GM12872 (cell line): ENCODE measurements around the gene SLC6A6.
A peak's percentile ranks its signal among the peaks of the same experiment; 100 is the strongest.

Source experiments
- CTCF ChIP-seq: IDR thresholded peaks from 3 replicates; pipeline ENCODE4 v1.5.1; 2011; ENCODE audit warnings: low read depth, mild to moderate bottlenecking, low read length, moderate library complexity; ENCODE audit not compliant: insufficient read depth

Gene SLC6A6

DNA sequence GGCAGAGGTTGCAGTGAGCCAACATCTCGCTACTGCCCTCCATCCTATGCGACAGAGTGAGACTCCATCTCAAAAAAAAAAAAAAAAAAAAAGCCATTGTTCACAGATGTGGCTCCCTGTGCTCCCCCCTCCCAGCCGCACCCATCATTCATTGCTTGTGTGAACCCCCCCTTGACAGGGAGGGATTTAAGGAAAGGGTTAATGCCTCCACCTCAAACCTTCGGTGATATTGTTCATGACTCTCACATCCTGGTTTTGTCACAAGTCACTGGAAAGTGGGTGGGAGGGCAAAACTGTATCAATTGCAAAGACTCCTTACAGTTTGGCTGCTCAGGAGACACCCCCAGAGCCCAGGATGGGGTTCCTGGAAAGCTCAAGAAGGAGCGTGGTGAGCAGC is 7.7 kb downstream of the SLC6A6 start:
- no peak for TF ChIP-seq CTCF

DNA sequence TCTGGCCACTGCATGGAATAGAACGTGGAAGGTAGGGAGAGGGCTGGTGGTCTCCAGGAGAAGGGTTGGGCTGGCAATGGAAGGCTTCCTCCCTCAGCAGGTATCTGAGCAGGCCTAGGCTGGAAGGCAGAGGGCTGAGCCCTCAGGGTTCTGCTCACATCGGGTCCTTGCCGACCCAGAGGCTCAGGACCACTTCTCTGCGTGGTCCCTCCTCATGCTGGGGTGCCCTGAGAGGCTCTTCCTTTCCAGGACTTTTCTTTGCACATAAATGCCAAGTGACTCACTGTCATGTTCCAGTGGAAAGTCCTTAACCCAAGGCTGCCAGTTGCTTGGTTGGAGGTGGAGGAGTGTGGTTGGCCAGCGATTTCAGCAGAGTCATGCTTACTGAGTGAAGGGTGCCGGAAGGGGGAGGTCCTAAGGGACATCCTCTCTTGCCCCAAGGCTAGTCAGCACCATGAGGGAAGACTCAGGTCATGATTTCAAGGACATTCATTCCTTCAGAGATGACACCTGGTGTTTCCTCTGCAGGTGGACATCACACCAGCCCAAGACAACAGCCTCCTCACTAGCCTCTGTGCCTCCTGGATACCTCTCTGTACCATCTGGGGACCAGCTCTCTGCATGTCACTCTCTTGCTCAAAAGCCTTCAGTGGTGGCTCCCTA is 8.2 kb downstream of the SLC6A6 start:
- TF ChIP-seq CTCF = no peak

DNA sequence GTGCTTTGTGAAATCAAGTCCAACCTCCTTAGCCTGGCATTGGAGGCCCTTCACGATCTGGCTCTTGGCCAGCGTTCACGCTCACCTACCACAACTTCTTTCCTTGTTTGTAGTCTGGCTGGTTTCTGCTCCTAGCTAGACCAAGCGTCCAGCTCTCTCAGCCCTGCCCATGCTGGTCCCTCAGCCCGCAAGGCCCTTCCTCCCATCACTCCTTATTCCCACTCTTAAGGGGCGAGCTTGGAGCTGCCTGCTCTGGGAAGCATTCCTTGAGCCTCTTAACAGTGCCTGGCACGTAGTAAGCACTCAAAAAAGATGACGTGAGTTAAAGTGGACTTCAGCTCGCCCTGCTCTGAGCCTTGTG is 8.7 kb downstream of the SLC6A6 start:
- no peak for TF ChIP-seq CTCF

DNA sequence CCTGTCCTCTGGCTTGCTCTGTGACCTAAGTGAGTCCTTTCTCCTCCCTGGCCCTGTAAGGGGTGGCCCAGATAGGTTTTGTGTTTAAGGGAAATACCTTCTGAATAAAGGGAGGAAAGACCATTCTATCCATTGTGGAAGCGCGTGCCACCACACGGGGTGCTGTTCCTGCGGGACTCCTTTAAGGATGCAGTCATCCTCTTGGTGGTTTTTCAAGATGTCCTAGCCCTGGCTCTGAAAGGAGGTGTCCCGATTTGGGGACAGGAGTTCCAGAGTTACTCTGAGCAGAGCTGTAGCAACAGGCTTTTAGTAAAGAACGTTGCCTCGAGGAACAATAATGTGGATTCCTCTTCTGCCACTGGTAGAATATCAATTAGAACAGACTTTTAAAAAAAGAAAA is 9.6 kb downstream of the SLC6A6 start:
- TF ChIP-seq CTCF = 0 out of 3 replicates have a peak, but pooled peaks have one; percentile 14

DNA sequence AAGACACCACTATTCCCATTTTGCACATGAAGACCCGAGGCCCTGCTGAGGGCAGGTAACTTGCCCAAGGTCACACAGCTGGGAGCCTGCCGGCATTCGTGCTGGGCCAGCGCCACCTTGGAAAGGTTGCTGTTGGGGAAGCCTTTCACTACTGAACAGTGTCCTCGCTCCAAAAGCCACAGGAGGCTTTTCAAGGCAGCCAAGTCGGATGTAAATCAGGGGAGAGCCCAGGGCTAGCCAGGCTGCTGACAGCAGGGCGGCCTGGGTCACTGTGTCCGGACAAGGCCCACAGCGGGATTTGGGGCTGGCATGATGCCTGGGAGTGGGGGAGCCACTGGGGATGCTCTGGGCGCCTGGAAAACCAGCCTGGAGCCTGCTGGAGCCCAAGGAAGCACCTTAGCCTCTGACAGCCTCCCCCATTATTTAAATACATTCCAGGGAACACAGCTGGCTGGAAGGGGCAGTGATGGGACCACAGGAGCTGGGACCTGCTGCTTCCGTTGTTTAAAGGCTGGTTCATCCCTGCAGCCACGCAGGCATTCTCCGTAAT is 10.5 kb downstream of the SLC6A6 start:
- no peak for TF ChIP-seq CTCF

DNA sequence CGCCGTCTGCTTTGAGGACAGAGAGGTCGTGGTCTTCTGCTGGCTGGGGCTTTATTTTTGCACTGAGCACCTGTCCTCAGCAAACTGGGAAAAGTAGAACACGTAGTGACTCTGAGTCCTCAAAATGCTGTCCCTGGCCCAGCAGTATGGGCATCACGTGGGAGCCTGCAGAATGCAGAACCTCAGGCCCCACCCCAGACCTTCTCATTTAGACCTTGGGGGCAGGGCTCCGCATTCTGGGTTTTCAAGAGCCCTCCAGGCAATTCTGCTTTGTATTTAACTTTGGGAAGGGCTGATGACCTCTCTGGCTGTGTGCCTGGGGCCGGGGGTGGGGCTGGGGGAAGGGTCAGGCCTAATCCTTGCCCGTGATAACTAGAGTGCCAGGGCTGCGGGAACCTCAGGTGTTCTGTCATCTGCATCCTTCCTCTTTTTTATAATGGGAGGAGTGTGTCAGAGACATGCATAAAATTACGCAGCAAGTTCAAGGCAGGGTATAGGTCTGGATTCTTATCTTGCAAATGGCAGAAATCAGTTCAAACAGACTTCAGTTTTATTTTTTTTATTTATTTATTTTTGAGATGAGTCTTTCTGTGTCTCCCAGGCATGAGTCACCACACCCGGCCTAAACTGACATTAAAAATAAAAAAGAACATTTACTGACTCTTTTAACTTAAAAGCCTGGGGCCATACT is 11.1 kb downstream of the SLC6A6 start:
- no peak for TF ChIP-seq CTCF

GRCh38 chr3:14414846-14415464 is 12.5 kb downstream of the SLC6A6 start:
- TF ChIP-seq CTCF = no peak
